22Rv1 (cell line): Measurements from ENCODE around the gene FAM163B.

Experiments used
- CTCF ChIP-seq: fragments of 450-650 bp; IDR thresholded peaks from 2 replicates; pipeline ENCODE4 v1.5.1; 2017; ENCODE audit warnings: mild to moderate bottlenecking
- ZFX ChIP-seq: fragments of 450-650 bp; IDR thresholded peaks from 2 replicates; pipeline ENCODE4 v1.6.1; 2017; ENCODE audit warnings: antibody characterized with exemption, borderline replicate concordance

GRCh38 chr9:133585481-133586351 is 23.5 kb downstream of the FAM163B start:
- TF ChIP-seq CTCF: no peak
- TF ChIP-seq ZFX: no peak
